Stimulated activated naive CD4-positive, alpha-beta T cell (primary cell): ENCODE results near the gene B4GALNT1.
"Not testable (repeated sequence)": the region's sequence is repeated elsewhere in the genome, so short reads cannot be mapped to it uniquely, and the experiment has no call there.

Experiments
- DNase-seq, 6 experiments: peaks; one replicate each; lab custom pipeline; 2025; lab: John Stamatoyannopoulos, UW

The B4GALNT1 gene

DNA sequence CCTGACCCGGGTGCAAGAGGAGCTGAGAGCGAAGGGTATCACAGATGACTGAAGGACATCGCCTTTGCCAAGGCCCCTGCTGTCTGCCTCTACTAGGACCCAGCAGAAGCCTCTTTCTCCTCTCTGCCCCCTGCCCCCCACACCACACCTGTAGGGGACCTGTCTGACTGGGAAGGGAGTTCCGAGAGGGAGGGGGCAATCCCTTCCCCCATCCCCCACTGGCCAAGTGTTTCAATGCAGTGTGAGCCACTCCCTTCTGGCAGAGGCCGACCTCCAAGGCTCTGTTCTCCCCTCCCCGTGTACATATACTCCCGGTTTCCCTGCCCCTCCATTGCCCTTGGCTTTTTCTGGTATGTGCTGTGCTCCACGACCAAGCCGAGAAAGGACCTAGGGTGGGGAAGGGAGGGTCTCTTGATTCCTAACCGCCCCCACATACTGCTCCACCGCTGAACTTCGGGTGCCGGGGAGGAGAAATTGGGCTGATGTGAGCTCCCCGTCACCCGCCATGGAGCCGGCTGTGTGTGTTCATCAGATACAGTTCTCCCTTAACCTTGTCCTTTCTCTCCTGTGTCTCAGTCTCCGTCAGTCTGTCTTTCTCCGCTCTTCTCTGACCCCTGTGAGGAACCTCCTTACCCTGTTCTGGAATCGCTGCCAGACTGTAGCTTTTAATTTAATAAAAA is 23.8 kb downstream of the B4GALNT1 start:
- no peak for DNase-seq

DNA sequence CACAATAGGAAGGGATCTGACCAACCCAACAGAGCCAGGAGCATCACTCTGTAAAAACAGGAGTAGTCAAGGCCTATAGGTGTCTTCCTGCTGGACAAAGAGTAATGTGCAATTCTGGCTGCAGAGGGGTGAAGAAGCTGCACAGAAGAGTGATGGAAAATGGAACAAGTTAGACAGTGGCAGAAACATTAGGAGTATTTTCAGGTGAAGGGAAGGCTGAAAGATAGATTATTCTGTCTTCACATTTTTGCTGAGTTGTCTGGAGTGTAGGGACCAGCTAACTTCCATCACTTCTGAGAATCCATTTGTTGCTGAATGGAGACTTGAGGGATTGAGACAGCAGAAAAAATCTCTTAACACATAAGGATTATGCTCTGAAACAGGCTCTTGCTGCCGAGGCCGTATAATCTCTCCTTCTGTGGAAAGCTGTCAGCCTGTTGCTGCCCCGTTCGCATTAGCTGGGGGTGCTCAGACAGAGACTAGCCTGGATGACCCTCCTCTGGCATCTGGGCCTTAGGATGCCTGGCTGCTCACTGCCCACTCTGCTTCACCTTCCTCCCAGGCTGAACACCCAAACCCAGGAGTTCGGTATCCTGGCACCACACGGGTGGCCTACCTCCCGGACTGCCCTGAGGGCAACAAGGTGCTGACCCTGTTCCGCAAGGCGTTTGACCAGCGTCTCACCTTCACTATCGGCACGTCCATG is 24.9 kb downstream of the B4GALNT1 start:
- no peak for DNase-seq

DNA sequence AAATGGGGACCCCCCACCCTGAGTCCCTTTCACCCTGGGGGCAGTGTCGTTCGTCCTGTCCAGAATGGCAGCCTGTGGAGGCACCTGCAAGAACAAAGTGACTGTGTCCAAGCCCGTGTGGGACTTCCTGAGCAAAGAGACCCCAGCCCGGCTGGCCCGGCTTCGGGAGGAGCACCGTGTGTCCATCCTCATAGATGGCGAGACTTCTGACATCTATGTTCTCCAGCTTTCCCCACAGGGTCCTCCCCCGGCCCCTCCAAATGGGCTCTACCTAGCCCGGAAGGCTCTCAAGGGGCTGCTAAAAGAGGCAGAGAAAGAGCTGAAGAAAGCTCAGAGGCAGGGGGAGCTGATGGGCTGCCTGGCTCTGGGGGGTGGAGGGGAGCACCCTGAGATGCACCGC is 26.2 kb downstream of the B4GALNT1 start:
- no peak for DNase-seq

DNA sequence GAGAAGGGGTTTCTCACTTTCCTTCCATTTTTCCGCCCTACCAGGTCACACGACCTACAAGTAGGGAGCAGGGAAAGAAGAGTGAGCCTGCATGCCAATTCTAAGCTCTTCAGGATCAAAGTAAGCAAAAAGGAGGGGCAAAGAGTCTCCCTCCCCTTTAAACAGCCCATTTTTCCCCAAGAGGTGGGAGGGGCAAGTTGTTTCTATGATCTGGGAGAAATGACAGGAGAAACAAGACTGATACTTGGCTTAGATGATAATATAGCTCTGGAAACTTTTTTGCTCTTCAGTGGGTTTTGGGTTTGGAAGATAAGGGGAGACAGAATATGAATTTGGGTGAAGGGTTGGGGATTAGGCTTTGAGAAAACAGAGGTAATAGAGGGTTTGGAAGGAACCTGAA is 26.6 kb downstream of the B4GALNT1 start:
- no peak for DNase-seq

DNA sequence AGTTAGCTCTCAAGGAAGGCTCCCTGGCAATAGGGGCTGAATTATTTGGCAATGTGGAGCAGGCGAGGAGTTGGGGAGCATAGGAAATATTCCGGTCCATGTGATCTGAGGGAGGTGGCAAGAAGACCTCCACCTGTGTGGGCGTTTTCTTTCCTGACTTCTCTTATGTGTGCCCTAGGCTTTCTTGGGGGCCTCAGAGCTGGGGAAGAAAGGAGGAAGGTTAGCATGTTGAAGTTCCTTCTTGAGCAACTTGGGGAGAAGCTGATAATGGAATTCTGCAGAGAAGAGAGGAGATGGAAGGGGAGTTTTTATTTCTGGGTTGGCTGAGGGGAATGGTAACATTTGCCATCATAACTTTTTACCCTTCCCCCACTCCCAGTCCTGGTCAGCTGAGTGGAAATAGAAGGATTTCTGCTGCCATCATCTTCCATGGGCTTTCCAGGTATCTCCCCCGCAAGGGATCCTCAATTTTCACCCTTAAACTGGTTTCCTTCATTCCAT is 27.1 kb downstream of the B4GALNT1 start:
- DNase-seq, result no peak

DNA sequence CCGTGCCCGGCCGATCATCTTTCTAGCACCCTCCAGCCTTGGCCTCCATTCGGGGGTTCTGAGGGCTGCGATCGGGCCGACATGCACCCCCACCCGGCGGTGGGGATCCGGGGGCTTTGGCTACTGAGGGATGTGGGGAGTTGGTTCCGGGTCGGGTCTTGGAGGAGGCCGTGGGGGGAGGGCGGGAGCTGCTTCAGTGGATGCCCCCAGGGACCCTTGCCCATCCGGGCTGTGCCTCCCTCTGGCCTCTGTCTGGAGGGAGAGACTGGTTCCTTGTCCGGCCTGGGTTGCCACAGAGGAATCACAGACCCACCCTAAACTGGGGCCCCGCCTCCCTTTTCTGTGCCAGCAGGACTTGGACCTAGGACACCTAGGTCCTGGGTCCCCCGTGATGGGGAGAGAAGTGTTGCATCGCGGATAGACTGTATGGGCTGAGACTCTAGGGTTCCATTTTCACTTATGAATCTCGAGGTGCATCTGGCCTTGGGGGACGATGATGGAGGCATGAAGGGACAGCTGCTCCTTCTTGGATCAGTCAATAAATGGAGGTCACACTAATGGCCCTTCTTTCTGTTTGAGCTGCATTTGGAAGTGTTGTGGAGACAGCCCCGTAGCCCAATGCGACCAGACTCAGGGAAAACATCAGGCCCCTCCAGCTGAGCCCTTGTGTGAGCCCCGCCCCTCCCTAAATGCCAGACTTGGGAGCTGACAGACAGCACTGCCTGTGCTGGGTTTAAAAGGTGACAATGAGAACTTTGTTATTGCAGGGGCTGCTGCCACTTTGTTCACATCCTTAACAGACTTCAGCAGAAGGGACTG is 27.8 kb downstream of the B4GALNT1 start:
- peak in 1 of 6 experiments; percentile 34 for DNase-seq

DNA sequence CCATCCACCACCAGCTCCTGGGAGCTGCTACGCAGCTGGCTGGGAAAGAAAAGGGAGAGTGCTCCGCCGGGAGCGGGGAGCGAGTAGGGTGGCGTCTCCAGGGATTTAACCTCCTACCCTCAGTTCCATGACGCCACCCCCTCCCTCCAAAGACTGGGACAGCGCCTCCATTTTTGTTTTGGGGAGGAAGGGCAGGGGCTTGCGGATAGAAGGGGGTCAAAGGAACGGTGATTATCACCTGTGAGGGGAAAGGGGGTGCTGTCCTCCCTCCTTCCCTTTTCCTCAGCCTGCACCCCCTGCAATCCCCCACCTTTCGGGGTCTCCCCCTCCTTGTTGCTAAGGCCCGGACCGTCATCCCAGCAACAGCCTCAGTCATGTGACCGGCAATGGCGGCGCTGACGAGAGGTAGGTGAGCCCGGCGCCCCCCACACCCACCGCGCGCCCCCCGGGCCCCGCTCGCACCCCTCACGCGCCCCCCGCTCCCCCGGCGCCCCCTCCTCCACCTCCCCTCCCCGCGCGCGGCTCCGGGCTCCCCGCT is 28.5 kb downstream of the B4GALNT1 start, which contains the start of gene DTX3:
Gene DTX3, plus strand, starts transcription at position 371 of the 538 bp plus-strand sequence. CDS start 1,694 bp downstream, outside the sequence.
- peak in 5 of 6 experiments; percentile 11 to 37 (median 20) for DNase-seq

DNA sequence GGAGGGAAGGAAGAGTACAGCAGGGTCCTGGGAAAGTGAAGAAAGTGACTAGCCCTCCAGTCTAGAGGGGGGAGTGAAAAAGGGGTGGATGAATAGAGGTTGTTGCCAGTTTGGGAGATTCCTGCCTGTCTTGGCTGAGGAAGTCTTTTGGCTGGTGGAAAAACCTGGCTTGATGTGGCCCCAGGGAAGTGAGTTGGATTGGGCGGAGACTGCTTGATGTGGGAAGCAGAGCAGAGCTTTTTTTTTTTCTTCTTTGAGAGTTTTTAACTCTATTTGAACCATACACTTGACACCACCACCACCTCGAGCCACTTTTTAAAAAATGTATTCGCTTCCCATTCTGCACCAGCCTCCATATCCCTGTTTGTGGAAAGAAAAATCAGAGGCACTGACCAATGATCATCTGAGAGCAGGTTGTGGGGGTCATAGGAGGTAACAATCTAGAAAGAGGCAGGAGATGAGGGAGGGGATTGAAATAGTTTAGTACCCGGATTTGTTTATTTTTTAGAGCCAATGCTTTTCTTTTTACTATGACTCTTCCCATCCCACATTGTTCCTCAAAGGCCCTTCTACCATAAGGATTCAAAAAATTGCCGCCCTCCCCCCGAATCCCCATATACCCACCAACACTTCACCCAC is 29.1 kb downstream of the B4GALNT1 start:
- no peak for DNase-seq

DNA sequence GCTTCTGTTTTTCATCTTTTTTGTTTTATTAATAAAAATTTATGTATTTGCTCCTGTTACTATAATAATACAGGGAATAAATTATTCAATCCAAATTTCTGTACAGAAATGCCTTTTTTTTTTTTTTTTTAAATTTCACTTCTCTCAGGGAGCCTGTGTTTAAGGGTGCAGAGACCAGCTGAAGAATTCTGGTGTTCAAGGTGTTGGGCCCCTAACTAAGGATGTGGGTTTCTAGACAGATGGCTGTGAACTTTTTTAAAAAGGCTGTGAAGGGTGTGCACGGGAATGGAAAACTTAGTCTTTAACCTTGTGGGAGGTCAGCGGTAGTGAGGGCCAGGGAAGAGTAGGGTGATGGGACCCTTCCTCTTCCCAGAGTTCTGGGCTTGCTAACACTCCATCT is 29.7 kb downstream of the B4GALNT1 start:
- DNase-seq, result peak in 1 of 6 experiments; percentile 4

DNA sequence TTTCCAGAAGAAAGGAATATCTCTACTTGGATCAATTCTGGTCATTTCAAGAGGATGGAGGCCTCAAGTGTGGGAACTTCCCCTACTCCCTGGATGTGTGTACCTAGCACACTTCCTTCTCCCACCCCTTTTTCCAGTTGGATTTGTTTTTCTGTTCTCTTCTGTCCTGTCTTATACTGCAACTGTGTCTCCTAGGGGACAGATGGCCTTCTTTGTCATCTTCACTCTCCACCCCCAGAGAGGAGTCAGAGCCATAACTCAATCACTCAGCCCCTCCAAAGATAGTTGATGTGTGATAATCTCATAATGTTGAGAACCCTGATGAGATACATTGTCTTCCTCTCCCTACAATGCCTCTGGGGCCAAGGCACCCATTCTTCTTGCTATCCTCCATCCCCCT is 30.5 kb downstream of the B4GALNT1 start:
- no peak for DNase-seq

DNA sequence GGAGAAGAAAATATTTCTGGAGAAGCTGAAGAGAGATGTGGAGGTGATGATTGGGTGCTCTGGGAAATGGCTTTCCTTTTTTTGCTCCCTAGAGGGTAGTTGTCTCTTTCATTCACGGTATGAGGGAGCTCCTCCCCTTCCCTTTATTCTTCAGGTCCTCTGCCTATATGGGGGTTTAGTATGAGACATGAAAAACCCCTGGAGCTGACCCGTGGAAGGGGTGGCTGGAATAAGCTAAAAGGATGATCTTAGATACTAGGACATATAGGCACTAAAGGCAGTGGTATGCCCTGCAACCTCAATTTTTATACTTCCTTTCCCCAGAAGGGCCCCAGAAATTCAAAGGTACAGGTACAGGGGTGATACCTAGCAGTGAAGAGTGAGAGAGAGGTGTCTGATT is 32.6 kb downstream of the B4GALNT1 start:
- no peak for DNase-seq

DNA sequence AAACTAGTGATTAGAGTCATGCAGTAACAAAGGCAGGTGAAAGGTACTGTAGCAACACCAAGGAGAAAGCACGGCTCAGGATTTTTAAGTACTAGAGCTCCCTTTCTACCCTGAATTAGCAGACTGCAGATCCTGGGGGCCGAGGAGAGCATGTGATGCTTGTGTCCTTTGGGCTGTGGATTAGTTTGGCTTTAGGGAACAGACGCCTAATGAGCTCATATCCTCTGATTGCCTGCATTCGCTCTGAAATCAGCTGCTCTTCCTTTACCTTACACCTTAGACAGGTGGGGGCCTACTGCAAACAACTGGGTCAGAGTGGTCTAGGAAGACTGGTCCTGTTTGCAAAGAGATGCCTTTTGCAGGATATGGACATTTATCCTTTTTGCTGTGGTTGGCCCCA is 39.8 kb downstream of the B4GALNT1 start:
- DNase-seq, result no peak

DNA sequence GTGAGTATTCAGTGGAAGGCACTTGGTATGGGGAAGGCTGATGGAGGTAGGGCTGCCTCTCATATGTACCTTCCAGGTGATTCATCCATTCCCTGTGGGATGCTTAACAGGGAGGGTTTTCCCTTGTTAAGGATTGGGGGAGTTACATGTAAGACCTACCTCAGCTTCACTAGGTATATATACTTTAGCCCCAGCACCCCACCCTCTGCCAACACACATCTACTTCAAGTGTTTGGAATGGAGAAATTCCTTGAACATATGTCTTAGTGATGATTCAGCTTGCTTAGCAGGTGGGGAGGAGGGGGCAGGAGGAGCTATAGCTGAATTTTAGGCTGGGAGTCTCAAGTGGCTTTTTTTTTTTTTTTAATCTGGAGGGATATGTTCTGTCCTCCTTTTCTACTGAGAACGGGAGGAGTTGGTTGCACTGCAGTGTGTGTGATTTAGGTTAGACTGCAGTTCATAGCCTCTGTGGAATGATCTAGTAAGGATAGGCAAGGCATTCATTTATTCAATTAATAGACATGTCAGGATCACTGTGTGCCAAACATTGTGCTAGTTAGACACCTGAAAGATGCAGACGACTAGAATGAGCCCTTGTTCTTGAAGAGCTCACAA is 40.3 kb downstream of the B4GALNT1 start:
- no peak for DNase-seq

DNA sequence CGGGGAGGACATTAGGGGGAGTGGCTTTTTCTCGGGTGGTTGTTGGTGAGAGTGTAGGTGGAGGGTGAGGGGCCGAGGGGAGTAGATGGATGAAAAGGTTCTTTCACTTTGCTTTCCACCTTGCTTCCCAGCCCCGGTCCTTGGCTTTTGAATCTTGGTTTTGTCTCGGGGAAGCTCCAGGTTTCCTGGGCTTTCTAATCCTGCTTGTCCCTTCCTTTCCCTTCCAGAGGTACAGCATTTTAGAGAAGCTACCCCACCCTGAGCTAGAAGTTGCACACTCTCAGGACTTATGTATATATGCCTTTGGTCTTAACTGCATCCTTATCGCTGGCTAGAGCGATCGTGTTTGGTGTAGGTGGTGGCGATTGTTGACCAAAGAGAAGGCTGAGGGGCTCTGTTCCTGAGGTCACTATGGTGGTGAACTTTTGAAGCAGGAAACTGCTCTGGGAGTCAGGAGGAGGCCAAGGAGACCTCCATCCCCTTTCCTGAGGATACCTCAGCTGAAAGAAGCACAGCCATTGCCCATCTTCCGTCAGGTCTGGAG is 41.1 kb downstream of the B4GALNT1 start:
- DNase-seq, result no peak

DNA sequence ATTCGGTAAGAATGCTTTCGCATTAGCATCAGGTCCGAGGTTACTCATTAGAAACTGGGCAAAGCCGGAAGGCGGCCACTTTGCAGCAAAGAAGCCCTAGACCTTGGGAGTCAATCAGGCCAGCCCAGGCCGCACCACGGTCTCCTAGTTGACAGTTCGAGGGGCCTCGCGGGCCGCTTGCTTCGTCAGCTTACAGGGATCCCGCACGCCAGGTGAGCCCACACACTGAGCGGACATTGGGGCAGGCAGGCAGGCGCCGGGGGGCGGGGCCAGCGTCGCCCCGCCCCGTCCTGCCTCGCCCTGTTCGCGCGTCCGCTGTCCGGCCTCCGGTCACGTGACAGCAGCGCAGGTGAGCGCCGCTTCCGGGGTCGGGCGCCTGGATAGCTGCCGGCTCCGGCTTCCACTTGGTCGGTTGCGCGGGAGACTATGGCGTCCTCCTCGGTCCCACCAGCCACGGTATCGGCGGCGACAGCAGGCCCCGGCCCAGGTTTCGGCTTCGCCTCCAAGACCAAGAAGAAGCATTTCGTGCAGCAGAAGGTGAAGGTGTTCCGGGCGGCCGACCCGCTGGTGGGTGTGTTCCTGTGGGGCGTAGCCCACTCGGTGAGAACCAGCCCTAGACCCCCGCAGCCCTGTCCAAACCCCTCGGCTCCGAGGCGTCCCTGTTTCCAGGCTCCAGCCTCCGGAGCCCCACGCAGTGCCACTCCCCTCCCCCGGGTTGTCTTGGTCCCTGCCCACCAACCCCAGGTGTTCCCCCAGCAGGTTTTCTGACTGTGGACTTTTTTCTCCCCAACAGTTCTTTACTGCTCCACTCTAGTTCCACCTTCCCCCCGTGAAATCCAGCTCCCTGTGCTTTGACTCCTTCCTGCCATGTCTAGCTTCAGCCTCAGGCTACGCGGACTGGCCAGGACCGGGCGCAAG is 41.9 kb downstream of the B4GALNT1 start, which contains the start of gene PIP4K2C:
Gene PIP4K2C, plus strand, starts transcription at position 329 of the 918 bp plus-strand sequence. Its CDS starts 98 bp downstream, at position 427.
- peak; percentile 54 to 76 (median 66) for DNase-seq

DNA sequence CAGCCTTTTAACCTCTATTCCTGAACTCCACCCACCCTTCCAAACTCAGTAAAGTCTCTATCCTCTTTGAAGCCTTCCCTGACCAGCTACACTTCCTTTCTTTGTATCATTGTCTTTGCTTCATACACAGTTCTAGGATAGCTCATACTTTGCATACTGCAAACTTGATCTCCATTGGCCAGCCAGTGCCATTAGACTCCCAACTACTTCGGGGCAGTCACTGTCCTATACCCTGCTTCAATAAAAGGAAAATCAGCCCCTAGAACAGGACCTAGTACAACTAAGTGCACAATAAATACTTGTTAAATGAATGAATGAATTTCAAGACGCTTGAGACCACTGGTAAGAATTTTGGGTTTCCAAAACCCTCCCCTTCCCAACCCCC is 42.5 kb downstream of the B4GALNT1 start:
- no peak for DNase-seq

DNA sequence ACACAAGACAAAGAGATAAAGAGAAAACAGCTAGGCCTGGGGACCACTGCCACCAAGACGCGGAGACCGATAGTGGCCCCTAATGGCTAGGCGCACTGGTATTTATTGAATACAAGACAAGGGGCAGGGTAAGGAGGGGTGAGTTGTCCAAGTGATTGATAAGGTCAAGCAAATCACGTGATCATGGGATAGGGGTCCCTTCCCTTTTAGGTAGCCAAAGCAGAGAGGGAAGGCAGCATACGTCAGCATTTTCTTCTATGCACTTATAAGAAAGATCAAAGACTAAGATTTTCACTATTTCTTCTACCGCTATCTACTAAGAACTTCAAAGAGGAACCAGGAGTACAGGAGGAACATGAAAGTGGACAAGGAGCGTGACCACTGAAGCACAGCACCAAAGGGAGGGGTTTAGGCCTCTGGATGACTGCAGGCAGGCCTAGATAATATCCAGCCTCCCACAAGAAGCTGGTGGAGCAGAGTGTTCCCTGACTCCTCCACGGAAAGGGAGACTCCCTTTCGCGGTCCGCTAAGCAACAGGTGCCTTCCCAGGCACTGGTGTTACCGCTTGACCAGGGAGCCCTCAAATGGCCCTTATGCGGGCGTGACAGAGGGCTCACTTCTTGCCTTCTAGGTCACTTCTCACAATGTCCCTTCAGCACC is 43.9 kb downstream of the B4GALNT1 start:
- DNase-seq, result not testable (repeated sequence)

DNA sequence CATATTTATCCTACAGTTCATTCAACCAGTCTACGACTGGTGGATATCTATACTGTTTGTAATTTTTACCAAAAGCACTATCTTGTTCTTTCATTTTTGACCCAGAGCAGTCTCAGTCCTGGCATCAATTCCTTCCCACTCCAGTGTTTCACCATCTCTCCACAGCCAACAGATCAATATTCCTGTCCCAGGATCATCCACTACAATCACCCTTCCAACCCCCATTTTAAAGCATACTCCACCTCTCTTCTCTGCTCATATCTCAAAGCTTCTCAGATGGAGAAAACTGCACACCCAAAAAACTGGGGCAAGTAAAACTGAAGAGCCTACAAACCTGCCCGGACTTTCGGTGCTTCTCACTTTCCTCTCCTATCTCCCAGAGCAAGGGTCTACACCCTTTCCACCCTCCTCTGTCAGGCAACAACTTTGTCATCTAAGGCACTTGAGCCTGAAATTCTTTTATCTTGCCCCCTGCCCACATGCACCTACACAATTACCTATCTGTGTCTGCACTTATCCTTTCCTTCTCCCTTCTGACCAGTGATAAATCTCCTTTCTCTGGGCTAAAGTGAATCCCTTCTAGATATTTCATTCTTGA is 46.1 kb downstream of the B4GALNT1 start:
- no peak for DNase-seq

DNA sequence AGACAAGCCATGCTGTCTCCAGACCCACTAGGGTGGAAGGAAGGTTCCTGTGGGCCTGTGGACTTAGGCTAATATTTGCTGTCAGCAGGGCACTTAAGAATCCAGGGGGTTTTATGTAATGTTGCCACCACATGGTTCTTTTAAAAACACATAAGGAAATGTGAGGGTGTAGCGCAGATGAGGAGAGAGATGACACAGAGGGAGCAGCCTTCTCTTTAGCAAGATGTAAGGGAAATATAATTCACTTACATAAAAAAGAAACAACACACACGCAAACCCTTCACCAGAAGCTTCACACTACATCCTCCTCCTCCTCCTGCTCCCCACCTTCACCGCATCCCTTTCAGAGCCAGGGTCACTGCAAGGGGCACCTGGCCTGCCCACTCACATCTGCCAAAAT is 46.9 kb downstream of the B4GALNT1 start:
- no peak for DNase-seq
